NK-92 (cell line): ENCODE data around the gene UQCC2.

ENCODE experiments used
- DNase-seq: peaks from one replicate; lab custom pipeline; 2025; ENCODE audit not compliant: unreplicated experiment; lab: John Stamatoyannopoulos, UW

The UQCC2 gene

DNA sequence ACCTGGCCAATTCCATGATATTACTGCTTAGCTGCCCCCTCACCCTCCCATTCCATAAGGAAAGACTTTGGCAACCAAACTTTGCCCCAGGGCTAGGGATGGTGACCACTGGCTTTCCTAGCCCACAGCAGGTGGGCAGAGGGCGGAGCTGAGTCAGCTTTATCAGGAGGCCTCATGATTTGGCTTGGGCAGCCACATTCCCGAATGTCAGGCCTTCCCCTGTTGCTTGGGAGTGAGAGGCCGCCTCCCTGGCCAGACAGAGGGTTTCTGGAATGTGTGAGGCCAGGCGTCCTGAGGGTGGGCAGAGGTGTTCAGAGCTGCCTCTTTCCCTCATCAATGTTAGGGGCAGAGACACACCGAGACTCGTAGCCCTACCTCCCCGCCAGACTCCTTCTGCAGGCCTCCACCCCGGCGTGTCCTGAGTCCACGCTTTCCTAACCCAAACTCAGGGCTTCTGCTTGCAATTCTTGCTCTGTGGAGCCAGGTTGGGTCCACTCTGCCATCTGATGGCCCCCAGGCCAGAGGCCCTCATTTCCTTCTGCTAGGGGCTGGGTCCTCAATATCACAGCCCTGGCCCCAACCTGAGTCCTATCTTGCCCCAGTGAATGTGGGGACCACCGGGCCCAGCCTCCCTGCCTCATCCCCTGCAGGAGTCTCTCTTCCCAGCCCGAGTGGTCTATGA lies 19.3 kb downstream of the UQCC2 start:
- no peak for DNase-seq

- no peak for DNase-seq
Observed at GRCh38 chr6:33691456-33692077, 19.9 kb downstream of the UQCC2 start.

DNA sequence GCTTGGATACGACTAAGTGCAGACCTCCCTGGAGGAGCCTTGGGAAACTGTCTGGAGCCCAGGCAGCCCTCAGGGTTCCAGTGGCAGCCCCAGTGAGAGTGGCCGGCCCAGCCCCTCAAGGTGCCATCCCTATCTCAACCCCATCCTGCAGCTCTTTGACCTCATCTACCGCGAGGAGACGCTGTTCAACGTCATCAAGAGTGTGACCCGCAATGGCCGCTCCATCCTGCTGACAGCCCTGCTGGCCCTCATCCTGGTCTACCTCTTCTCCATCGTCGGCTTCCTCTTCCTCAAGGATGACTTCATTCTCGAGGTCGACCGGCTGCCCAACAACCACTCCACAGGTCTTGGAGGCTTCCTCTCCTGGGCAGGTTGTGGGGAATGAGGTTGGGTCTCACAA lies 20.7 kb downstream of the UQCC2 start:
- no peak for DNase-seq

- DNase-seq: no peak
Observed at GRCh38 chr6:33689879-33690278, 21.6 kb downstream of the UQCC2 start.

GRCh38 chr6:33689148-33689494 lies 22.4 kb downstream of the UQCC2 start:
- DNase-seq: no peak

DNA sequence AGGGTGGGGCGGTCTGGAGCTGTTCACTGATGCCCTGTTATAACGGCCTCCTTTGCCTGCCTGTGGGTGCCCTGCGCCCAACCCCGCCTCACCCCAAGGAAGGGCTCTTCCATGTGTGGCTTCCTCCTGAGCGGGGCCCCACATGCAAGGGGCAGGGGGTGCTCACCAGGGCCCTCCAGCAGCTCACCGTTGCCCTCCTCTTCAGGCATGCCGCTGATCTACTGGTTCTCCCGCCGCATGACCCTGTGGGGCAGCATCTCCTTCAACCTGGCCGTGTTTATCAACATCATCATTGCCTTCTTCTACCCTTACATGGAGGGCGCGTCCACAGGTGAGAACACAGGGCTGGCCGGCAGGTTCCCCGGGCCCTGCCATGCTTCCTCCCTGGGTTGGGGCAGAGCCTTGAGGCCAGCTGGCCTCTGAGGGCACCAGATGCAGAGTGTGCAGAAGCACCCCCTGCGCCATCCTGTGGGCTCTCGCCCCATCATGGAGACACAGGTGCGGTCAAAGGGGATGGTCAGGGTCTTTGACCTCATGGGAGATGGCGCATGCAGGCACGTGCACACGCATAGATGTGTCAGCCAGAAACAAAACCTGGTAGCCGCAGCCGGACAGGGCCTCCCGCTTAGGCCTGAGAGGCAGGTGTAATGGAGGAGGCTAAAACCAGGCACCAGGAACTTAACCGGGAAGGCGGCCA lies 22.9 kb downstream of the UQCC2 start:
- no peak for DNase-seq

GRCh38 chr6:33688006-33688405 lies 23.5 kb downstream of the UQCC2 start:
- no peak for DNase-seq

DNA sequence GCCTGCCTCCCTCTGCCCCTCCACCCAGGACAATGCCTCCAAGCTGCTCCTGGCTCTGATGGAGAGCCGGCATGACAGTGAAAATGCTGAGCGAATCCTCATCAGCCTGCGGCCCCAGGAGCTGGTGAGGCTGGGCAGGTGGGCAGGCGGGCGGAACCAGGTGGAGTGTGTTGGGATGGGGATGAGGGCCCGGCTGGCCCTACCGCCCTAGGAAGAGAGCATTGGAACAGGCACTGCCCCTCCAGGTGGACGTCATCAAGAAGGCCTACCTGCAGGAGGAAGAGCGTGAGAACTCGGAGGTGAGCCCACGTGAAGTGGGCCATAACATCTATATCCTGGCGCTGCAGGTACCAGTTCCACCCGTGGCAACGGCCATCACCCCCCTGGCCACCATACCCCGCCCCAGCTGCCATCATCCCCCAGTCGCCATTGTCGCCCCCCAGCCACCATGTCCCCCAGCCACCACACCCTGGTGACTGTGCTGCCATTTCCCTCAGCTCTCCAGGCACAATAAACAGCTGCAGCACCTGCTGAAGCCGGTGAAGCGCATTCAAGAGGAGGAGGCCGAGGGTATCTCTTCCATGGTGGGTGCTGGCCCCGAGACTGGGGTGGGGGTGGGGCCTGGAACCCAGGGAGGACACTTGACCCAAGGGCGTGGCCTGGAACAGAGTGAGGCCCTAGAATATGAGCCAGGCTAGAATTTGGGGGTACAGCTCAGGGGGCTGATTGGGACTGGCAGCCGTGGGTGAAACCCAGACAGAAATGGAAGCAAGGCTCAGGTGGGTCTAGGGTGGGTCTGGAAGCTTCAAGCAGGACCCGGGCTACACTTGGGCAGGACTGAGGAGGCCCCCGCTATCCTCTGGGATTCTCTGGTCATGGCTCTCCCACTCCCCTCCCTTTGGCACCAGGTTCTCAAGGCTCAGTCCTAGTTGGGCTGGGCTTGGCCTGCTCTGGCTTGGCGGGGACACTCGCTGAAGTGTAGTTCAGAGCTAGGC lies 24.2 kb downstream of the UQCC2 start:
- DNase-seq: no peak

GRCh38 chr6:33686225-33686924 lies 25.1 kb downstream of the UQCC2 start:
- no peak for DNase-seq

DNA sequence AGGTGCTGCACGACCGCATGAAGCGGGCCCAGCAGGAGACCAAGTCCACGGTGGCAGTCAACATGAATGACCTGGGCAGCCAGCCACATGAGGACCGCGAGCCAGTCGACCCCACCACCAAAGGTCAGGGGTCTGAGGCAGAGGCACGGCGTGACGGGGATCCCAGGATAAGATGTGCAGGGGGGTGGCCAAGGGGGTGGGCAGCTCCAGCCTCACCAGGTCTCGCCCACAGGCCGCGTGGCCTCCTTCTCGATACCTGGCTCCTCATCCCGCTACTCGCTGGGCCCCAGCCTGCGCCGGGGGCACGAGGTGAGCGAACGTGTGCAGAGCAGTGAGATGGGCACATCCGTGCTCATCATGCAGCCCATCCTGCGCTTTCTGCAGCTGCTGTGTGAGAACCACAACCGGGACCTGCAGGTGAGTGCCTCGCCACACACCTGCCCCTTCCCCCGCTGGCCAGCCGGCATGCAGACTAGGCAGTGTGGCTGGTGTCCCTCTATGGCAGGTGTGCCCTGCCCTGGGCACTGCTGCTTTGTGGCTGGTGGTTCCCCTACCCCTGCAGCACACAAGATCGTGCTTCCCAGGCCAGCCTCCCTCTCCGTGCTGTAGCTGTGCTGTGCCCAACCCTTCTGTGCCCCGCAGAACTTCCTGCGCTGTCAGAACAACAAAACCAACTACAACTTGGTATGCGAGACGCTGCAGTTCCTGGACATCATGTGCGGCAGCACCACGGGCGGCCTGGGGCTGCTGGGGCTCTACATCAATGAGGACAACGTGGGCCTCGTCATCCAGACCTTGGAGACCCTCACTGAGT lies 25.9 kb downstream of the UQCC2 start:
- no peak for DNase-seq

- no peak for DNase-seq
Observed at GRCh38 chr6:33684983-33685382, 26.5 kb downstream of the UQCC2 start.

- no peak for DNase-seq
Observed at GRCh38 chr6:33684428-33684896, 27.0 kb downstream of the UQCC2 start.

GRCh38 chr6:33683576-33684427 lies 27.7 kb downstream of the UQCC2 start:
- no peak for DNase-seq

GRCh38 chr6:33683051-33683571 lies 28.4 kb downstream of the UQCC2 start:
- DNase-seq: no peak

DNA sequence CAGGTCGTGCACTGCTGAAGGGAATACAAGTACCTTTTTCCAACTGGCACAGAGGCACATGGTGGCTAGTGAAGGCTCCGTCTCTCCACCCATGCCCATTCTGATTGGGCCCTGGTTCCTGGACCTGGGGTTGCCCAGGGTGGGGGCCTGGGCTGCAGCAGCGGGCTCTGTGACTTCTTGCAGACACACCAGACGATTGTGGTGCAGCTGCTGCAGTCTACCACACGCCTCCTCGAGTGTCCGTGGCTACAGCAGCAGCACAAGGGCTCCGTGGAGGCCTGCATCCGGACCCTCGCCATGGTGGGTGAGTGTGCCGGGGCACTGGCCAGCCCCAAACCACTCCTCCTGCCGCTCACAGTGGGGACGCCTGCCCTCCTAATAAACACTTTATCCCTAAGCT lies 29.2 kb downstream of the UQCC2 start:
- no peak for DNase-seq

- DNase-seq: no peak
Observed at GRCh38 chr6:33679761-33680160, 31.7 kb downstream of the UQCC2 start.

GRCh38 chr6:33678932-33679490 lies 32.5 kb downstream of the UQCC2 start:
- DNase-seq: no peak

DNA sequence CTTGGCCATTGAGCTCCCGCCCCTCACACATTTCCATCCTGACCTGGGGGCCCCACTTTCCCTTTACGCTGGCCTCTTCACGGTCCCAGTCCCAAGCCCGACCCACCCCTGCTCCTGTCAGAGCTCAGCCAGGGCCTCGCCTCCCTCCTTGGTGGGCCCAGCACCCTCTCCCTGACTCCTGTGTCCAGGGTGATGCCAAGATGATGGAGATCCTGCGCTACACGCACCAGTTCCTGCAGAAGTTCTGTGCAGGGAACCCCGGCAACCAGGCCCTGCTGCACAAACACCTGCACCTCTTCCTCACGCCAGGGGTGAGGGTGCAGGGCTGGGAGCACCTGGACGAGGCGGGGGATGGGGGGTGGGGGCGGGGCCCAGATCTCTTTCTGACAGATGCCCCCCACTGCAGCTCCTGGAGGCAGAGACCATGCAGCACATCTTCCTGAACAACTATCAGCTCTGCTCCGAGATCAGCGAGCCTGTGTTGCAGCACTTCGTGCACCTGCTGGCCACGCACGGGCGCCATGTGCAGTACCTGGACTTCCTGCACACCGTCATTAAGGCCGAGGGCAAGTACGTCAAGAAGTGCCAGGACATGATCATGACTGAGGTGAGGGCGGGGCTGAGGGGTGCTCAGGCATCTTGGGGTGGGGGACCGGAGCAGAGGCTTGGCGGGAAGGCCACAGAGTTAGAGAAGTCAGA lies 33.1 kb downstream of the UQCC2 start:
- no peak for DNase-seq
